T-helper 1 cell treated with Interleukin-12 subunit alpha and Interleukin-12 subunit beta and Interleukin-4 antibody, amounts not matched to agents 30 ng/mL and 1 ng/mL, for 36 hours (primary cell): Measurements from ENCODE around the gene FAM180A. TPM values are rescaled to one million over a fixed set of nuclear protein-coding genes. Genes with fewer than 3 reads are reported as not detected.

Experiments
- intact Hi-C: fragments of 100-400 bp; cut with micrococcal nuclease; formaldehyde crosslinking; loops from one replicate; pipeline ENCODE4 v1.15.1; 2024
- total RNA-seq: library from RNA; stranded (reverse); gene quantifications from 2 replicates; pipeline ENCODE4 v1.2.3, GENCODE V29; 2022

Gene FAM180A
- total RNA-seq, 1 donor from 2014 or later: not detected

- intact Hi-C loops: no loop called here
Observed at GRCh38 chr7:135687466-135687865, 61.1 kb downstream of the FAM180A start.

DNA sequence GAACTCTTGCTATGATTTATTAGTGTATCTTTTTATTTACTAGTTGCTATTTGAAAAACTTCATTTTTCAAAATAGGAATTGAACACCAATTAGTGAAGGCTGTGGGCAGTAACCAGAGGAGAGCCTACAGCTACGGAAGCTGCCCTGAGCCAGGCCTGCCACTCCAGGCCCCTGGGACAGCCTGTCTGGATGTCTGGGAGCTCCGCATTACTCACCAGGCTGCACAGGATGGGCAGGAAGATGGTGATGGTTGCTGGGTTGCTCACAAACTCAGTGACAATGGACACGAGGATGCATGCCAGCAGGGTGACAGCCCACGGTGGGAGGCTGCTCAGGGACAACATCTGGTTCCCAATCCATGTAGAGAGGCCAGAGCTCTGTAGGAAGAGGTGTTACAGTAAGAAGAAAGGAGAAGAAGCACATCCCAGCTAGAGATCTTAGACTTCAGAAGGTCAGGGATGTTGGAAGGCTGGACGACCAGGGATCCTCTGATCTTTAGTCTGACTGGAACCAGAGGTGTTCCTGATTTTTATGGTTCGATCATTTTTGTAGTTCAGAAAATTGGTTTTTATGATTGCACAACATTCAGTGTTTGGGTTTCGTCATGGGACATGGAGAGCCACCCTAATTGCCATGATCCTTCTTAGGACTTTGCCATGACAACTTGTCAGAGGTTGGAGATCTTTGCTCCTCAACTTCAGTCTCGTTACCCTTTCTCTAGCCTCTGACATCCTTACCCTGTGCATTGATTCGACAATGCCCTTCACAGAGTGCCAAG is 63.1 kb downstream of the FAM180A start:
- intact Hi-C loops: no loop called here

GRCh38 chr7:135684699-135685098 is 63.9 kb downstream of the FAM180A start:
- intact Hi-C loops: no loop called here

GRCh38 chr7:135684136-135684535 is 64.5 kb downstream of the FAM180A start:
- intact Hi-C loops: no loop called here

- intact Hi-C loops: no loop called here
Observed at GRCh38 chr7:135683609-135684008, 65.0 kb downstream of the FAM180A start.

GRCh38 chr7:135682191-135682590 is 66.4 kb downstream of the FAM180A start:
- intact Hi-C loops: no loop called here

DNA sequence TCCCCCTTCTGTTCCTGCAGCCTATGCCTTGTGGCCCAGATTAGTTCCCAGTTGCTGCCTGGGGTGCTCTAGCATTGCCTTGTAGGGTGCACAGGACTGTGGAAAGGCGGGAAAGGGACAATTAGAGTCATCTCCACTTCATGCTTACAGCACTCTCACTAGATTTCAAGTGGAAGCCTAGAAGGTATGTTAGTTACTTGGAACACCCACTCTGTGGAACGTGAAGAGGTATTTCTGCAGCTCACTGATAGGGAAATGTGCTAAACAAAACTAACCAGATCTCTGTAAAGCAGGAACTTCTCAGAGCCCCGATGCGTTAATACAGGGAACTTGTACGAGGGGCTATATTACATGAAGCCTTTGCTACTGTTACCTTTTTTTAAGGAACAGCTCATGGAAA is 66.9 kb downstream of the FAM180A start:
- intact Hi-C loops: loop anchor here (2.0 kb wide), 1 partner anchor 29 kb away; no protein-coding TSS in a partner anchor

Other genes starting within 250 kb of the FAM180A start
- 26.0 and 27.3 TPM in 2 replicates for gene CNOT4, start 238.7 kb downstream of the FAM180A start, total RNA-seq
- 83.5 and 83.8 TPM in 2 replicates for gene NUP205, start 190.9 kb downstream of the FAM180A start, total RNA-seq
- 23.9 and 24.1 TPM in 2 replicates for gene STMP1, start 86.3 kb downstream of the FAM180A start, total RNA-seq
- not detected in 2 replicates for gene SLC13A4, start 20.6 kb downstream of the FAM180A start, total RNA-seq
- 118 and 119 TPM in 2 replicates for gene MTPN, start 228.5 kb upstream of the FAM180A start, total RNA-seq